ENCODE measurements around the gene KRT27.
A peak's percentile ranks its signal among the peaks of the same experiment; 100 is the strongest.

Gene KRT27, protein sequence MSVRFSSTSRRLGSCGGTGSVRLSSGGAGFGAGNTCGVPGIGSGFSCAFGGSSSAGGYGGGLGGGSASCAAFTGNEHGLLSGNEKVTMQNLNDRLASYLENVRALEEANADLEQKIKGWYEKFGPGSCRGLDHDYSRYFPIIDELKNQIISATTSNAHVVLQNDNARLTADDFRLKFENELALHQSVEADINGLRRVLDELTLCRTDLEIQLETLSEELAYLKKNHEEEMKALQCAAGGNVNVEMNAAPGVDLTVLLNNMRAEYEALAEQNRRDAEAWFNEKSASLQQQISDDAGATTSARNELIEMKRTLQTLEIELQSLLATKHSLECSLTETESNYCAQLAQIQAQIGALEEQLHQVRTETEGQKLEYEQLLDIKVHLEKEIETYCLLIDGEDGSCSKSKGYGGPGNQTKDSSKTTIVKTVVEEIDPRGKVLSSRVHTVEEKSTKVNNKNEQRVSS

DNA sequence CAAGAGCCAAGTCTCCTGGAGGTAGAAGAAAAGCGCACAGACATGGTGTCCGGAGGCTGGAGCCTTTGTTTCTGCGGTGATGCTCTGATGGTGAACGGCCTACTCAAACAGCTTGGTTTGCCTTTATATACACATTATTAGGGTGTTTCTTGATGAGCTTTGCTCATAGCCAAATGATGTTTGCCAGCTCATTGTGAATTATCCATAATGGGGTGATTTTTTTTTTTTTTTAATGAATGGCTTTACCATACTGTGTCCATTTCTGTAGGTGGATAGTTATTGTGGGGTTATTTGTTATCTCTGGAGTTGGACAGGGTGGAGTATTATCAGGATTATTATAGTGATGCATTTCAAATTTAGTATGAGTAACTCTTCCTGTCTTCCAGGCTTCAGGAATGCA lies at the start of gene KRT27:
Gene KRT27 (minus strand): TSS at position 101 of the 400 bp plus-strand sequence. CDS start 57 bp downstream, at position 44.
- no peak within 1 kb of the TSS for H3K4me3 ChIP-seq
- in situ Hi-C loops (cut with MboI; ENCODE audit: low sequenced_read_pairs): no loop called here
- H3K9me3 ChIP-seq: no peaks in the 10 kb centered on the region
- H3K36me3 ChIP-seq (replicated peaks): no peaks in the 10 kb centered on the region
- no peak for DNase-seq (ENCODE audit: low spot score in 2 of 2)
- H3K4me1 ChIP-seq: no peaks in the 10 kb centered on the region
- peaks cover 20% of the 10 kb centered on the region for H3K27me3 ChIP-seq (ENCODE audit: low read depth)

DNA sequence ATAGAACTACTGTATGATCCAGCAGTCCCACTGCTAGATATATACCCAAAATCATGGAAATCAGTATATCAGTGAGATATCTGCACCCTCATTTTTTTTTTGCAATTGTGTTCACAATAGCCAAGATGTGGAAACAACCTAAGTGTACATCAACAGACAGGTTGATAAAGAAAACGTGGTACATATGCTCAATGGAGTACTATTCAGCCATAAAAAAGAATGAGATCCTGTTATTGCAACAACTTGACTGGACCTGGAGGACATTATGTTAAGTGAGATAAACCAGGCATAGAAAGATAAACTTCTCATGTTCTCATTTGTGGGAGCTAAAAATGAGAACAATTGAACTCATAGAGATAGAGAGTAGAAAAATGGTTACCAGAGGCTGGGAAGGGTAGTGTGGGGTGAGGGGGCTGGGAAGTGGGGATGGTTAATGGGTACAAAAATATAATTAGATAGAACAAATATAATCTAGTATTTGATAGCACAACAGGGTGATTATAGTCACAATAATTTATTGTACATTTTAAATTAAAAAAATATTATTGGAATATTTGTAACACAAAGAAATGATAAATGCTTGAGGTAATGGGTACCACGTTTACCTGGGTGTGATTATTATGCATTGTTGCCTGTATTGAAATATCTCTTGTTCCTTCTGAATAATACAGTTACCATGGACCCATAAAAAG lies 47.9 kb upstream of the KRT27 start:
- Histone ChIP-seq H3K4me3 (no peak overlapping the region), H3K36me3 (replicated peaks) (no peaks in the 10 kb centered on the region), H3K4me1 (peaks cover 18% of the 10 kb centered on the region), H3K27me3 (ENCODE audit: low read depth) (no peaks in the 10 kb centered on the region), H3K9me3 (no peaks in the 10 kb centered on the region)
- DNase-seq (ENCODE audit: low spot score in 2 of 2): no peak
- in situ Hi-C loops (cut with MboI; ENCODE audit: low sequenced_read_pairs): no loop called here

- H3K4me3 ChIP-seq: no peak overlapping the region
- no peaks in the 10 kb centered on the region; the same call in 1 of the 2 replicates for H3K36me3 ChIP-seq (replicated peaks)
- in situ Hi-C loops (cut with MboI; ENCODE audit: low sequenced_read_pairs): no loop called here
These were observed 46.2 kb upstream of the KRT27 start for GRCh38 chr17:40828454-40829044.

GRCh38 chr17:40827746-40828453 lies 45.5 kb upstream of the KRT27 start:
- H3K4me3 ChIP-seq: no peak overlapping the region

More at GRCh38 chr17:40828454-40829044, 46.2 kb upstream of the KRT27 start:
- DNase-seq (ENCODE audit: low spot score in 2 of 2): no peak
- Histone ChIP-seq H3K9me3 (no peaks in the 10 kb centered on the region), H3K4me1 (peaks cover 18% of the 10 kb centered on the region), H3K27me3 (ENCODE audit: low read depth) (no peaks in the 10 kb centered on the region)

DNA sequence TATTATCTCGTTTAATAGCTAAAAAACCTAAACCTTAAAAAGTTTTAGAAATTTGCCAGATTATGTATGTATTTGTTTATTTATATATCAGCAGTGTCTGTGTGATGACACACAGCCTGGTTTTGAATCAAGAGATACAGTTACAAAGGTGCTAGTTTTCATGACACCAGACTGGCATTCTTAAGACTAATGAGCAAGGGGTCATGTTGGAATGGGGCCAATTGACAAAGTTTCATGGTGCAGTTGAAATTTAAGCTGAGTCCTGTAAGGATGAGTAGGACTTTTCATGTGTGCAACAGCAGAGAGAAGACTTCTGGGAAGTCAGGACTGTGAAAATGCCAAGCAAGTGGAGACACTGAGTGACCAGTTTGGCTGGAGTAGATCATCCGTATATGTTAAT lies 43.2 kb upstream of the KRT27 start:
- no peak for DNase-seq (ENCODE audit: low spot score in 2 of 2)
- no peaks in the 10 kb centered on the region for H3K9me3 ChIP-seq
- H3K4me1 ChIP-seq: peaks cover 8% of the 10 kb centered on the region; the same call in 1 of the 2 replicates
- in situ Hi-C loops (cut with MboI; ENCODE audit: low sequenced_read_pairs): no loop called here
- H3K27me3 ChIP-seq (ENCODE audit: low read depth): no peaks in the 10 kb centered on the region
- H3K4me3 ChIP-seq: no peak overlapping the region
- H3K36me3 ChIP-seq (replicated peaks): no peaks in the 10 kb centered on the region; the same call in 1 of the 2 replicates

More at GRCh38 chr17:40827746-40828453, 45.5 kb upstream of the KRT27 start:
- Histone ChIP-seq H3K4me1 (peaks cover 14% of the 10 kb centered on the region), H3K36me3 (replicated peaks) (no peaks in the 10 kb centered on the region; the same call in 1 of the 2 replicates), H3K27me3 (ENCODE audit: low read depth) (no peaks in the 10 kb centered on the region), H3K9me3 (no peaks in the 10 kb centered on the region)
- in situ Hi-C loops (cut with MboI; ENCODE audit: low sequenced_read_pairs): no loop called here
- no peak for DNase-seq (ENCODE audit: low spot score in 2 of 2)

GRCh38 chr17:40824015-40824832 lies 41.9 kb upstream of the KRT27 start:
- in situ Hi-C loops (cut with MboI; ENCODE audit: low sequenced_read_pairs): no loop called here
- Histone ChIP-seq H3K4me3 (no peak overlapping the region), H3K4me1 (peaks cover 8% of the 10 kb centered on the region), H3K27me3 (ENCODE audit: low read depth) (no peaks in the 10 kb centered on the region), H3K9me3 (no peaks in the 10 kb centered on the region), H3K36me3 (replicated peaks) (no peaks in the 10 kb centered on the region; the same call in 1 of the 2 replicates)
- DNase-seq (ENCODE audit: low spot score in 2 of 2): no peak

- Histone ChIP-seq H3K9me3 (no peaks in the 10 kb centered on the region), H3K4me1 (no peaks in the 10 kb centered on the region; the same call in 1 of the 2 replicates), H3K27me3 (ENCODE audit: low read depth) (no peaks in the 10 kb centered on the region), H3K4me3 (no peak within 1 kb of the TSS), H3K36me3 (replicated peaks) (peaks cover 7% of the 10 kb centered on the region; the same call in 1 of the 2 replicates)
- in situ Hi-C loops (cut with MboI; ENCODE audit: low sequenced_read_pairs): no loop called here
- DNase-seq (ENCODE audit: low spot score in 2 of 2): no peak
These were observed 39.9 kb upstream of the KRT27 start, which contains the start of gene KRT10 for GRCh38 chr17:40822132-40822812. KRT10 (minus strand) TSS chr17:40822614; CDS start chr17:40822585, 29 bp downstream.

DNA sequence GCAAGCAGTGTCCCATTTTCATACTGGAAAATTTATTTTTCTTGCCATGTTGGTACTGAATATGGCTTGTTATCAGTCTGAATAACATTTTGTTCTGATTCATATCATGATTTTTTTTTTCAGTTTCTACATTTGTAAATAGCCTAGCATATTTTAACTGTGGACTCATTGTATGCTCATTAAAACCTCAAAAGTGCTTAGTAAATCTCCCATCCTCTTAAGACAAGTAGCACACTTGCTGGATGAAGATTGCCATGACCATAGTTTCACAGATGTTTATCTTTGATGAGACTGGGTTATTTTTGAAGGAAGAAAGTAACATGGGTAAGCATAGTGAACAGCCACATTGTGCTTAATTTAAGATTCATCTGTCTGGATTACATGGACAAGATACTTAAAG lies 39.2 kb upstream of the KRT27 start:
- no peak for DNase-seq (ENCODE audit: low spot score in 2 of 2)
- no peaks in the 10 kb centered on the region for H3K9me3 ChIP-seq
- no peaks in the 10 kb centered on the region; the same call in 1 of the 2 replicates for H3K4me1 ChIP-seq
- in situ Hi-C loops (cut with MboI; ENCODE audit: low sequenced_read_pairs): no loop called here
- no peak overlapping the region for H3K4me3 ChIP-seq
- H3K36me3 ChIP-seq (replicated peaks): peaks cover 7% of the 10 kb centered on the region; the same call in 1 of the 2 replicates
- H3K27me3 ChIP-seq (ENCODE audit: low read depth): no peaks in the 10 kb centered on the region

DNA sequence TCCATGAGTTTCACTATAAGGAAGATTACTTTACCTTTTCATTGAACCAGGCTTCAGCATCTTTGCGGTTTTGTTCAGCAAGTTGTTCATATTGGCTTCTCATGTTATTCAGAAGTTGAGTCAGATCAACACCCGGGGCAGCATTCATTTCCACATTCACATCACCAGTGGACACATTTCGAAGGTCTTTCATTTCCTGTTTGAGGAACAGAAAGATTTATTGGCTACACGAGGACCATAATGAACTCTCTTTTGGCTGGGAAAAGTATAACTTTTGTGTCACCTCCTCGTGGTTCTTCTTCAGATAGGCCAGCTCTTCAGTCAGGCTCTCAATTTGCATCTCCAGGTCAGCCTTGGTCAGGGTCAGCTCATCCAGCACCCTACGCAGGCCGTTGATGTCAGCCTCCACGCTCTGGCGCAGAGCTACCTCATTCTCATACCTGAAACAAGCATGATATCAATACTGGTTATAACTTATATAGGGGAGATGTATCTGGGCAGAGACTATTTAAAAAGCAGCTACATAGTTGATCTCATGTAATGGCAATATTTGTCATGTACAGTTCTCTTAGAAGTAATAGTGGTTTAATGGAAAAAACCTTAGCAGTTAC lies 38.0 kb upstream of the KRT27 start:
- H3K36me3 ChIP-seq (replicated peaks): peaks cover 7% of the 10 kb centered on the region; the same call in 1 of the 2 replicates
- in situ Hi-C loops (cut with MboI; ENCODE audit: low sequenced_read_pairs): no loop called here
- H3K4me1 ChIP-seq: no peaks in the 10 kb centered on the region; the same call in 1 of the 2 replicates
- no peaks in the 10 kb centered on the region for H3K9me3 ChIP-seq
- H3K27me3 ChIP-seq (ENCODE audit: low read depth): no peaks in the 10 kb centered on the region
- H3K4me3 ChIP-seq: no peak overlapping the region
- no peak for DNase-seq (ENCODE audit: low spot score in 2 of 2)

DNA sequence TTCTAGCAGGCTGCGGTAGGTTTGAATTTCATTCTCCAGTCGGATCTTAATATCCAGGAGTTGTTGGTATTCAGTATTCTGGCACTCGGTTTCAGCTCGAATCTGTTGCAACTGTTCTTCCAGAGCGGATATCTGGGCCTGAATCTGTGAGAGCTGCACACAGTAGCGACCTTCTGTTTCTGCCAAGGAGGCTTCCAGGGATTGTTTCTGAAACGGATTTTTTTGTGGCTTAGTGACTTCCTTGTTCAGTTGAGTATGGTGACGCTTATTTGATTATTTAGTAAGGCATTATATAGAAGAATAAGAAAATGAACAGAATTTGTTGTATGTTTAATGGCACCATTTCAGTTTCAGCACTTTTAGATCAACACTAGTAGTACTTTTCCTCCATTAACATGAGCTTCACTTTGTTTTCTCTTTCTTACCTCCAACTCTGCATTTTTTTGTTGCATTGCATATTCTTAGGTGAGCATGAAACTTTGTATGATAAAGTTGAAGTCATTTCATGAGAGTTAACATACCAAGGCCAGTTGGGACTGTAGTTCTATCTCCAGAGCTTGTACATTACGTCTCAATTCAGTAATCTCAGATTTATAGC lies 37.3 kb upstream of the KRT27 start:
- Histone ChIP-seq H3K36me3 (replicated peaks) (peaks cover 7% of the 10 kb centered on the region; the same call in 1 of the 2 replicates), H3K27me3 (ENCODE audit: low read depth) (no peaks in the 10 kb centered on the region), H3K9me3 (no peaks in the 10 kb centered on the region), H3K4me1 (no peaks in the 10 kb centered on the region; the same call in 1 of the 2 replicates), H3K4me3 (peak overlapping the region; percentile 51)
- in situ Hi-C loops (cut with MboI; ENCODE audit: low sequenced_read_pairs): no loop called here
- no peak for DNase-seq (ENCODE audit: low spot score in 2 of 2)

DNA sequence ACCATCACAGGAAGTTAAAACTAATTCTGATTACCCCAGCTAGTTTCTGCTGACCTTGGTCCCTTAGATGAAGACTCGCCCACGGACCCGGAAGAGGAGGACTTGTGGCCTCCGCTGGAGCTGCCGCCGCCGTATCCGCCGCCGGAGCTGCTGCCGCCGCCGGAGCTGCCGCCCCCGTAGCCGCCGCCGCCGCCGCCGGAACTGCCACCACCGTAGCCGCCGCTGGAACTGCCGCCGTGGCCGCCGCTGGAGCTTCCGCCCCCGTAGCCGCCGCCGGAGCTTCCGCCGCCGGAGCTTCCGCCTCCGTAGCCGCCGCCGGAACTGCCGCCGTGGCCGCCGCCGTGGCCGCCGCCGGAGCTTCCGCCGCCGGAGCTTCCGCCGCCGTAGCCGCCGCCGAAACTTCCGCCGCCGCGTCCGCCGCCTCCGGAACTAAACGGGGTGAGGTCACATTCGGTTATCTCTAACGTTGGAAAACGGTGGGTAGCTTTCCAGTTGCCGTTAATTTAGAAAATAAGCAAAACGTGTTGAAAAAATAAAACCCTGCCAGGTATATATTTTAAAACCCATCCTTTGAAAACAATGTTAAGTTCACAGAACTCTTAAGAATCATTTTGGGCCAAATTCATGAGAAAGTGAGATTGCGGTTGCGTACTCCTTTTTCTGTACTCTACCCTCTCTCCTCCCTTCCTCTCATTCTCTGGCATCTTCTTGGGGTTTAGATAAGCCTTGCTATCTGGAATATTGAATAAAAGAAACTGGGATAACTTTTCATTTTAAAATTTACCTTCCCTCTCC lies 36.6 kb upstream of the KRT27 start:
- H3K4me1 ChIP-seq: no peaks in the 10 kb centered on the region; the same call in 1 of the 2 replicates
- H3K27me3 ChIP-seq (ENCODE audit: low read depth): no peaks in the 10 kb centered on the region
- 0 out of 2 replicates have a peak, but pooled peaks cover 7% of the 10 kb centered on the region for H3K36me3 ChIP-seq (replicated peaks)
- DNase-seq (ENCODE audit: low spot score in 2 of 2): peak; percentile 65 to 85
- peak overlapping the region; percentile 56 for H3K4me3 ChIP-seq
- in situ Hi-C loops (cut with MboI; ENCODE audit: low sequenced_read_pairs): no loop called here
- no peaks in the 10 kb centered on the region for H3K9me3 ChIP-seq
